Upper lobe of left lung (tissue), 4 donors: Measurements from ENCODE around the gene CNOT9.

Experiments used
- CTCF ChIP-seq, 6 experiments: fragments of 450-650 bp in 4 of 6; fragments of 200-600 bp in 2 of 6; sonication (generic) in 2 of 6; IDR thresholded peaks; one replicate each; pipeline ENCODE4 v1.5.1; 2016 to 2019; ENCODE audit warnings: antibody characterized with exemption in 6 of 6
- POLR2A ChIP-seq, 4 donors: fragments of 450-650 bp; IDR thresholded peaks; one replicate each; pipeline ENCODE4 v1.5.1; 2016 to 2017; ENCODE audit warnings: antibody characterized with exemption in 4 of 4, mild to moderate bottlenecking in 2 of 4

GRCh38 chr2:218622606-218623365 lies 54.1 kb downstream of the CNOT9 start:
- no peak for TF ChIP-seq POLR2A (IDR thresholded peaks at IDR 0.05)
- no peak for TF ChIP-seq CTCF (IDR thresholded peaks at IDR 0.05)
